ENCODE results near the gene USP22. TPM values are rescaled to one million over a fixed set of nuclear protein-coding genes. Genes with fewer than 3 reads are reported as not detected.

USP22 gene
- total and polyA plus RNA-seq, 2 of the 4 experiments (the other 2 are of a cell fraction) = 161 to 319 TPM

DNA sequence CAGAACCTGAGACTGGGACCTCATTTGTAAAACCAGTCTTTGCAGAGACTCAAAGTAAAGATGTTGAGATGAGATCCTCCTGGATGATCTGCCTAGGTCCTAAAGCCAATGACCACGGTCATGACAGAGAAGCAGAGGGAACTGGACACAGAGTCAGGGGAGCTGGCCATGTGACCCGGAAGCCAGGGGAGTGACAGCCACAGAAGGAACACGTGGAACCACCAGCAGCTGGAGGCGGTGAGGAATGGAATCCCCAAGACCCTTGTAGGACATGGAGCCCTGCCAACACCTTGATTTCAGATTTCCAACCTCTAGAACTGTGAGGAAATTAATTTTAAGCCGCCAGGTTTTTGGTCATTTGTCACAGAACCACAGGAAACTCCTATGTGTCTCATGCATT, 37.0 kb downstream of the USP22 start:
- Histone ChIP-seq H3K27me3 (ENCODE audit: control insufficient read depth, insufficient read depth, low read length) (no peaks in the 10 kb centered on the region), H3K4ac (ENCODE audit: low read depth, low read length) (no peak overlapping the region), H4K8ac (ENCODE audit: low read depth in 2 of 2, low read length in 2 of 2) (no peak overlapping the region), H2BK15ac (ENCODE audit: low read depth, low read length) (no peak overlapping the region), H3K36me3 (ENCODE audit: control insufficient read depth, insufficient read depth, low read length) (peaks cover 87% of the 10 kb centered on the region), H2AK5ac (ENCODE audit: low read depth, low read length) (no peak overlapping the region), H2AFZ (replicated peaks; ENCODE audit: low read length, poor library complexity) (no peak overlapping the region), H3K4me2 (ENCODE audit: low read depth, low read length) (no peak overlapping the region), H4K91ac (ENCODE audit: insufficient read depth, low read depth, low read length) (no peak overlapping the region), H3K9me3 (ENCODE audit: control insufficient read depth, insufficient read depth, low read length) (no peaks in the 10 kb centered on the region), H3K56ac (ENCODE audit: extremely low read depth, insufficient read depth, low read length) (no peak overlapping the region), H3K23ac (ENCODE audit: low read depth, low read length) (no peak overlapping the region), H3K14ac (replicated peaks; ENCODE audit: low read depth, low read length) (no peak overlapping the region), H4K20me1 (ENCODE audit: insufficient read depth, low read length) (peaks cover 91% of the 10 kb centered on the region), H2BK120ac (ENCODE audit: low read depth, low read length) (no peak overlapping the region), H2AK9ac (replicated peaks; ENCODE audit: low read depth, low read length, poor library complexity) (no peak overlapping the region), H3K79me1 (ENCODE audit: low read depth in 1 of 2, low read length in 2 of 2) (peaks cover 34 to 86% of the 10 kb centered on the region in 2 experiments), H3K9me1 (ENCODE audit: insufficient read depth, low read length) (peaks cover 3% of the 10 kb centered on the region; the same call in 1 of the 2 replicates), H3K4me3 (ENCODE audit: insufficient read depth, low read depth, low read length) (no peak overlapping the region), H3K4me1 (ENCODE audit: control insufficient read depth, insufficient read depth, low read length) (no peaks in the 10 kb centered on the region), H4K5ac (ENCODE audit: low read depth, low read length) (no peak overlapping the region), H3K18ac (ENCODE audit: low read depth, low read length) (no peak overlapping the region), H3K27ac (ENCODE audit: insufficient read depth, low read length) (no peak overlapping the region), H2BK20ac (ENCODE audit: low read depth, low read length) (no peak overlapping the region), H2BK5ac (ENCODE audit: low read depth, low read length, poor library complexity, severe bottlenecking) (no peak overlapping the region), H3K9ac (ENCODE audit: low read depth, low read length) (no peak overlapping the region)
- no peak for TF ChIP-seq CEBPB (IDR thresholded peaks at IDR 0.05; ENCODE audit: low read depth, low read length)
- no peak for TF ChIP-seq FOS (IDR thresholded peaks at IDR 0.05; ENCODE audit: low read depth, low read length)
- no peak for TF ChIP-seq BHLHE40 (IDR thresholded peaks at IDR 0.05; ENCODE audit: low read depth, low read length)
- no peak for TF ChIP-seq NFE2L2 (IDR thresholded peaks at IDR 0.05; ENCODE audit: low read depth, low read length)
- TF ChIP-seq RCOR1 (IDR thresholded peaks at IDR 0.05; ENCODE audit: insufficient replicate concordance, low read length) = no peak
- TF ChIP-seq POLR2A (IDR thresholded peaks at IDR 0.05; ENCODE audit: low read depth, low read length) = no peak
- TF ChIP-seq RFX5 (IDR thresholded peaks at IDR 0.05; ENCODE audit: low read depth, low read length) = no peak
- TF ChIP-seq, protein P1, sequence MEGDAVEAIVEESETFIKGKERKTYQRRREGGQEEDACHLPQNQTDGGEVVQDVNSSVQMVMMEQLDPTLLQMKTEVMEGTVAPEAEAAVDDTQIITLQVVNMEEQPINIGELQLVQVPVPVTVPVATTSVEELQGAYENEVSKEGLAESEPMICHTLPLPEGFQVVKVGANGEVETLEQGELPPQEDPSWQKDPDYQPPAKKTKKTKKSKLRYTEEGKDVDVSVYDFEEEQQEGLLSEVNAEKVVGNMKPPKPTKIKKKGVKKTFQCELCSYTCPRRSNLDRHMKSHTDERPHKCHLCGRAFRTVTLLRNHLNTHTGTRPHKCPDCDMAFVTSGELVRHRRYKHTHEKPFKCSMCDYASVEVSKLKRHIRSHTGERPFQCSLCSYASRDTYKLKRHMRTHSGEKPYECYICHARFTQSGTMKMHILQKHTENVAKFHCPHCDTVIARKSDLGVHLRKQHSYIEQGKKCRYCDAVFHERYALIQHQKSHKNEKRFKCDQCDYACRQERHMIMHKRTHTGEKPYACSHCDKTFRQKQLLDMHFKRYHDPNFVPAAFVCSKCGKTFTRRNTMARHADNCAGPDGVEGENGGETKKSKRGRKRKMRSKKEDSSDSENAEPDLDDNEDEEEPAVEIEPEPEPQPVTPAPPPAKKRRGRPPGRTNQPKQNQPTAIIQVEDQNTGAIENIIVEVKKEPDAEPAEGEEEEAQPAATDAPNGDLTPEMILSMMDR (conservative IDR thresholded peaks at IDR 0.05; ENCODE audit: low read depth, low read length) = no peak
- no peak for TF ChIP-seq ELK1 (IDR thresholded peaks at IDR 0.05; ENCODE audit: borderline replicate concordance, low read depth, low read length)
- TF ChIP-seq RAD21 (IDR thresholded peaks at IDR 0.05; ENCODE audit: low read length) = no peak
- TF ChIP-seq SMC3 (IDR thresholded peaks at IDR 0.05; ENCODE audit: low read depth, low read length) = no peak
- no peak for TF ChIP-seq MAFK (IDR thresholded peaks at IDR 0.05; ENCODE audit: low read depth, low read length)
- ChIA-PET POLR2A (ENCODE audit: unreplicated experiment) (no interaction called here), CTCF (no interaction called here)
- in situ Hi-C loops (cut with MboI; ENCODE audit: low sequenced_read_pairs) (no loop called here), intact Hi-C loops (cut with micrococcal nuclease) (no loop called here), dilution Hi-C loops (cut with HindIII; ENCODE audit: low sequenced_read_pairs, unreplicated experiment) (no loop called here)
- ATAC-seq (ENCODE audit: low read depth) (no peak), DNase-seq (no peak)
- WGBS, 2 experiments (ENCODE audit: extremely low coverage in 2 of 2, insufficient read length in 1 of 2) = 90% methylated on average over 4 of the region's 5 CpGs; no CpG with 5 or more reads in 1 of the 2 experiments
- BruUV-seq (replicated peaks) = no TSS peak
